K562 (cell line): ENCODE measurements around the gene ERCC2. TPM values are rescaled to one million over a fixed set of nuclear protein-coding genes. Genes with fewer than 3 reads are reported as not detected.

ENCODE experiments used
- ARID1B ChIP-seq: fragments of 450-650 bp; IDR thresholded peaks from 2 replicates; pipeline ENCODE4 v1.6.1; 2016; ENCODE audit warnings: antibody characterized with exemption, mild to moderate bottlenecking, inconsistent platforms
- BCOR ChIP-seq: fragments of 450-650 bp; IDR thresholded peaks from 2 replicates; pipeline ENCODE4 v1.6.1; 2016
- CBFB ChIP-seq: sonication (generic); formaldehyde crosslinking; IDR thresholded peaks from 2 replicates; pipeline ENCODE4 v1.4.0; 2020; ENCODE audit warnings: mild to moderate bottlenecking, missing genetic modification reagents
- DPF2 ChIP-seq: fragments of 450-650 bp; IDR thresholded peaks from 2 replicates; pipeline ENCODE4 v1.6.1; 2016
- ELK1 ChIP-seq: sonication (generic); formaldehyde crosslinking; IDR thresholded peaks from 2 replicates; pipeline ENCODE4 v1.8.1; 2022; ENCODE audit warnings: missing genetic modification reagents
- FIP1L1 ChIP-seq: fragments of 200-400 bp; formaldehyde crosslinking; IDR thresholded peaks from 2 replicates; pipeline ENCODE4 v1.6.1; 2018; ENCODE audit warnings: mild to moderate bottlenecking, low read depth, low read length; ENCODE audit not compliant: poor library complexity, severe bottlenecking
- FOS ChIP-seq: IDR thresholded peaks from 3 replicates; pipeline ENCODE4 v1.6.1; 2011; ENCODE audit not compliant: insufficient read length; ENCODE audit errors: extremely low read depth
- GMEB1 ChIP-seq: fragments of 250-450 bp; sonication (Bioruptor Pico); IDR thresholded peaks from 2 replicates; pipeline ENCODE4 v1.4.0; 2020; ENCODE audit warnings: mild to moderate bottlenecking
- IRF2 ChIP-seq: sonication (generic); formaldehyde crosslinking; IDR thresholded peaks from 2 replicates; pipeline ENCODE4 v1.8.1; 2022; ENCODE audit warnings: mild to moderate bottlenecking, missing genetic modification reagents
- MCM5 ChIP-seq: fragments of 450-650 bp; IDR thresholded peaks from 2 replicates; pipeline ENCODE4 v1.6.1; 2016; ENCODE audit warnings: low read depth
- MITF ChIP-seq: IDR thresholded peaks from 2 replicates; pipeline ENCODE4 v1.6.1; 2014; ENCODE audit warnings: antibody characterized with exemption
- NCOA4 ChIP-seq: fragments of 450-650 bp; IDR thresholded peaks from 2 replicates; pipeline ENCODE4 v1.6.1; 2018; ENCODE audit warnings: mild to moderate bottlenecking; ENCODE audit not compliant: partially characterized antibody
- POLR2A ChIP-seq: fragments of 450-650 bp; conservative IDR thresholded peaks from 2 replicates; pipeline ENCODE4 v1.6.1; 2016
- PRMT5 ChIP-seq: sonication (generic); formaldehyde crosslinking; IDR thresholded peaks from 2 replicates; pipeline ENCODE4 v1.5.0; 2020; ENCODE audit warnings: missing genetic modification reagents
- SLC30A9 ChIP-seq: fragments of 250-450 bp; sonication (Bioruptor Pico); IDR thresholded peaks from 2 replicates; pipeline ENCODE4 v1.8.0; 2022; ENCODE audit warnings: mild to moderate bottlenecking, moderate library complexity
- SNIP1 ChIP-seq: fragments of 450-650 bp; IDR thresholded peaks from 2 replicates; pipeline ENCODE4 v1.7.1; 2017; ENCODE audit warnings: low read depth, mild to moderate bottlenecking
- SRSF1 ChIP-seq: fragments of 200-400 bp; formaldehyde crosslinking; IDR thresholded peaks from 2 replicates; pipeline ENCODE4 v1.6.1; 2017; ENCODE audit warnings: mild to moderate bottlenecking, low read depth, low read length, moderate library complexity
- SRSF7 ChIP-seq: fragments of 200-400 bp; formaldehyde crosslinking; optimal IDR thresholded peaks from 2 replicates; pipeline ENCODE3; 2017; ENCODE audit warnings: mild to moderate bottlenecking, low read depth, low read length
- TAF15 ChIP-seq: fragments of 200-400 bp; formaldehyde crosslinking; IDR thresholded peaks from 2 replicates; pipeline ENCODE4 v1.6.1; 2017; ENCODE audit warnings: mild to moderate bottlenecking, low read depth, low read length, moderate library complexity
- TCF15 ChIP-seq: fragments of 250-450 bp; sonication (Bioruptor Pico); IDR thresholded peaks from 2 replicates; pipeline ENCODE4 v1.8.0; 2022; ENCODE audit warnings: moderate library complexity, mild to moderate bottlenecking, inconsistent platforms
- USF2 ChIP-seq: sonication (generic); formaldehyde crosslinking; IDR thresholded peaks from 2 replicates; pipeline ENCODE4 v1.5.0; 2020; ENCODE audit warnings: missing genetic modification reagents
- ZBTB7A ChIP-seq: IDR thresholded peaks from 2 replicates; pipeline ENCODE4 v1.6.1; 2011; ENCODE audit warnings: low read depth, mild to moderate bottlenecking, low read length, moderate library complexity, borderline replicate concordance; ENCODE audit not compliant: control insufficient read depth
- ZNF133 ChIP-seq: fragments of 250-450 bp; sonication (Bioruptor Pico); IDR thresholded peaks from 2 replicates; pipeline ENCODE4 v1.4.0; 2020; ENCODE audit warnings: mild to moderate bottlenecking
- ZNF347 ChIP-seq: fragments of 450-650 bp; formaldehyde crosslinking; IDR thresholded peaks from 2 replicates; pipeline ENCODE4 v1.4.0; 2020; ENCODE audit warnings: low read depth, mild to moderate bottlenecking, moderate library complexity
- ZNF696 ChIP-seq: fragments of 250-450 bp; sonication (Bioruptor Pico); conservative IDR thresholded peaks from 2 replicates; pipeline ENCODE4 v1.4.0; 2020; ENCODE audit warnings: mild to moderate bottlenecking, moderate library complexity
- polyA plus RNA-seq, 8 experiments: library from polyadenylated mRNA; depleted of rRNA in 4 of 8; stranded (reverse) in 5 of 8; unstranded in 3 of 8; fragments of >200 nt; fragmentation: Nextera tagmentation in 2 of 8; fragmentation: Illumina TruSeq in 1 of 8; extraction: Ambion mirVana in 2 of 8; extraction: Trizol in 1 of 8; gene quantifications; 2 replicates each; pipeline versions ENCODE4 v1.2.1 to v1.2.3, GENCODE V29; 2011 to 2014; ENCODE audit warnings: inconsistent platforms in 1 of 8, missing spikeins in 1 of 8
- total RNA-seq, 7 experiments: library from RNA; depleted of rRNA in 6 of 7; stranded (reverse); fragments of >200 nt in 6 of 7; fragmentation: Illumina TruSeq in 2 of 7; extraction: Trizol in 2 of 7; gene quantifications; 2 replicates each; pipeline versions ENCODE4 v1.2.1 to v1.2.3, GENCODE V29; 2011 to 2021; ENCODE audit warnings: low replicate concordance in 1 of 7

The ERCC2 gene
- total and polyA plus RNA-seq, 9 of the 15 experiments (the other 6 are each of a cell fraction or from before 2014, with no cell fraction given), result 2.2 to 55.9 (median 23.4) TPM

GRCh38 chr19:45405435-45406225 lies 35.3 kb upstream of the ERCC2 start (continued):
- TF ChIP-seq FOS (no peak), POLR2A (peak; percentile 61), USF2 (CRISPR knock-in tag) (peak; percentile 53; the same call in 1 of the 2 replicates), ZNF133 (no peak), ZBTB7A (no peak), IRF2 (CRISPR knock-in tag) (no peak), ARID1B (peak; percentile 63), FIP1L1 (no peak), GMEB1 (CRISPR knock-in tag) (no peak), NCOA4 (no peak), PRMT5 (CRISPR knock-in tag) (no peak), BCOR (0 out of 2 replicates have a peak, but pooled peaks have one; percentile 7), SRSF7 (no peak), ZNF696 (CRISPR knock-in tag) (no peak), TCF15 (no peak), MCM5 (no peak), MITF (no peak), ZNF347 (no peak), TAF15 (no peak), SNIP1 (no peak), CBFB (CRISPR knock-in tag) (no peak; the same call in 1 of the 2 replicates), SLC30A9 (CRISPR knock-in tag) (no peak), ELK1 (CRISPR knock-in tag) (no peak), DPF2 (peak; percentile 66; the same call in 1 of the 2 replicates), SRSF1 (no peak)
